PC-9 (cell line): ENCODE data around the gene GORASP1. TPM values are rescaled to one million over a fixed set of nuclear protein-coding genes. Genes with fewer than 3 reads are reported as not detected.

Source experiments
- BruUV-seq: library from RNA; stranded (reverse); fragments of 400-500 nt; replicated peaks from 2 replicates; lab custom pipeline; 2021; lab: Mats Ljungman, UMichigan
- CTCF ChIA-PET: fragments of 300-600 bp; sonication (Branson Sonifier 250); formaldehyde crosslinking; loops from one replicate; lab custom pipeline; 2022; ENCODE audit warnings: antibody characterized with exemption; lab: Charles Lee
- POLR2A ChIA-PET: fragments of 300-600 bp; sonication (Branson Sonifier 250); formaldehyde crosslinking; loops from one replicate; lab custom pipeline; 2022; ENCODE audit warnings: antibody characterized with exemption; ENCODE audit not compliant: unreplicated experiment; lab: Charles Lee
- DNase-seq, 2 experiments: peaks; one replicate each; pipeline versions ENCODE4 v3.0.0 to v3.0.0-alpha.2; 2015 to 2022; ENCODE audit warnings: mixed read lengths in 1 of 2
- H2AFZ ChIP-seq: fragments of 200-600 bp; sonication (generic); 2 replicates; pipeline ENCODE4 v1.8.1; 2017; ENCODE audit warnings: antibody characterized with exemption
- H3F3A ChIP-seq: fragments of 200-600 bp; sonication (generic); 2 replicates; pipeline ENCODE4 v1.8.1; 2017; ENCODE audit warnings: antibody characterized with exemption, mild to moderate bottlenecking, low read depth; ENCODE audit not compliant: insufficient read depth
- H3K27ac ChIP-seq: fragments of 200-600 bp; sonication (generic); 2 replicates; pipeline ENCODE4 v1.6.1; 2016; ENCODE audit warnings: mixed run types
- H3K27me3 ChIP-seq: fragments of 200-600 bp; sonication (generic); 2 replicates; pipeline ENCODE4 v1.6.1; 2016; ENCODE audit warnings: low read depth, mixed run types; ENCODE audit not compliant: insufficient read depth
- H3K36me3 ChIP-seq: fragments of 200-600 bp; sonication (generic); 2 replicates; pipeline ENCODE4 v1.6.1; 2016; ENCODE audit warnings: low read depth, mixed run types
- H3K4me1 ChIP-seq: fragments of 200-600 bp; sonication (generic); replicated peaks from 2 replicates; pipeline ENCODE4 v1.6.1; 2016; ENCODE audit warnings: mixed run types; ENCODE audit not compliant: insufficient read depth
- H3K4me2 ChIP-seq: fragments of 200-600 bp; sonication (generic); 2 replicates; pipeline ENCODE4 v1.6.1; 2017; ENCODE audit warnings: mixed run types
- H3K4me3 ChIP-seq: fragments of 200-600 bp; sonication (generic); 2 replicates; pipeline ENCODE4 v1.6.1; 2016; ENCODE audit warnings: mixed run types
- H3K79me2 ChIP-seq: fragments of 200-600 bp; sonication (generic); 2 replicates; pipeline ENCODE4 v1.6.1; 2017; ENCODE audit warnings: low read depth, mixed run types
- H3K9me2 ChIP-seq: fragments of 200-600 bp; sonication (generic); 2 replicates; pipeline ENCODE4 v1.8.1; 2017; ENCODE audit warnings: mild to moderate bottlenecking; ENCODE audit not compliant: insufficient read depth
- H3K9me3 ChIP-seq: fragments of 200-600 bp; sonication (generic); 2 replicates; pipeline ENCODE4 v1.8.1; 2016; ENCODE audit warnings: low read depth; ENCODE audit not compliant: insufficient read depth
- H4K20me1 ChIP-seq: fragments of 200-600 bp; sonication (generic); 2 replicates; pipeline ENCODE4 v1.8.1; 2017; ENCODE audit not compliant: insufficient read depth
- EZH2 ChIP-seq: fragments of 200-600 bp; sonication (generic); IDR thresholded peaks from 2 replicates; pipeline ENCODE4 v1.8.0; 2017; ENCODE audit warnings: antibody characterized with exemption, low read depth
- intact Hi-C: fragments of 100-400 bp; cut with micrococcal nuclease; formaldehyde crosslinking; loops from one replicate; pipeline ENCODE4 v1.10.0; 2022; ENCODE audit not compliant: unreplicated experiment
- total RNA-seq: library from RNA; stranded (reverse); gene quantifications from 2 replicates; pipeline ENCODE4 v1.2.3, GENCODE V29; 2021
- TF ChIP-seq, protein P1 (sequence below): fragments of 200-600 bp; sonication (generic); conservative IDR thresholded peaks from 2 replicates; pipeline ENCODE4 v1.6.1; 2017; ENCODE audit warnings: mixed run types, antibody characterized with exemption, mild to moderate bottlenecking, moderate library complexity

Gene GORASP1
- total RNA-seq, 1 experiment from 2014 or later = 43.4 TPM

DNA sequence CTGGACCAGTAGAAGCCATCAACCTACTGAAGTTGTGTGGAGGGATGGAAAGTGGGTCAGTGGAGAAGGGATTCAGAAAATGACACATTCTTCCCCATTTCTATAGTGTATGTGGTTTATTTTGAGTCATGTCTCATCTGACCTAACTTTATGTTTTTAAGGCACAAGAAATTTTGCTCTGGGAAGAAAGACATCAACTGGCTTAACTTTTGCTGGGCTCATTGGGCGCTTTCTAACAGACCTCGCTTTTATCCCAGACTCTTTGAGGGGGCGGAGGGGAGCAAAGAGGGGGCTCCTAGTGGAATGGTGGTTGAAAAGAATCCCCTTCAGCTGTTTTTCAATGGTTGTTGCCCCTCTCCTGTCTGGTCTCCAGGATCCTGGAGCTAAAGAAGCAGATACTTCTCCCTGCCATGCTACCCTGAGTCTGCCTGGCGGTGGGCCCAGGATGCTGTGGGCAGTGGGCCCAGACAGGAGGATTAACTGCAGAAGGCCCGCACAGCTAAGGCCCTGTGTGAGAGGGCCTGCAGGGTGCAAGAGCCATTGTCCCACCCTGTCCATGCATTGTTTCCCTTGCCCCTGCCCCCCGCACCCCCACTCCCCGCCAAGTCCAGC is 31.5 kb upstream of the GORASP1 start:
- TF ChIP-seq, protein P1, sequence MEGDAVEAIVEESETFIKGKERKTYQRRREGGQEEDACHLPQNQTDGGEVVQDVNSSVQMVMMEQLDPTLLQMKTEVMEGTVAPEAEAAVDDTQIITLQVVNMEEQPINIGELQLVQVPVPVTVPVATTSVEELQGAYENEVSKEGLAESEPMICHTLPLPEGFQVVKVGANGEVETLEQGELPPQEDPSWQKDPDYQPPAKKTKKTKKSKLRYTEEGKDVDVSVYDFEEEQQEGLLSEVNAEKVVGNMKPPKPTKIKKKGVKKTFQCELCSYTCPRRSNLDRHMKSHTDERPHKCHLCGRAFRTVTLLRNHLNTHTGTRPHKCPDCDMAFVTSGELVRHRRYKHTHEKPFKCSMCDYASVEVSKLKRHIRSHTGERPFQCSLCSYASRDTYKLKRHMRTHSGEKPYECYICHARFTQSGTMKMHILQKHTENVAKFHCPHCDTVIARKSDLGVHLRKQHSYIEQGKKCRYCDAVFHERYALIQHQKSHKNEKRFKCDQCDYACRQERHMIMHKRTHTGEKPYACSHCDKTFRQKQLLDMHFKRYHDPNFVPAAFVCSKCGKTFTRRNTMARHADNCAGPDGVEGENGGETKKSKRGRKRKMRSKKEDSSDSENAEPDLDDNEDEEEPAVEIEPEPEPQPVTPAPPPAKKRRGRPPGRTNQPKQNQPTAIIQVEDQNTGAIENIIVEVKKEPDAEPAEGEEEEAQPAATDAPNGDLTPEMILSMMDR = no peak
- TF ChIP-seq EZH2 = no peak
- Histone ChIP-seq H3K4me3 (no peak overlapping the region), H3K27ac (no peak overlapping the region), H3F3A (peaks cover 32% of the 10 kb centered on the region), H3K36me3 (no peaks in the 10 kb centered on the region), H4K20me1 (no peaks in the 10 kb centered on the region), H3K4me1 (peaks cover 44% of the 10 kb centered on the region), H3K9me3 (no peaks in the 10 kb centered on the region), H3K4me2 (no peak overlapping the region), H3K27me3 (no peaks in the 10 kb centered on the region), H2AFZ (no peak overlapping the region), H3K9me2 (no peaks in the 10 kb centered on the region), H3K79me2 (0 out of 2 replicates have a peak, but pooled peaks cover 5% of the 10 kb centered on the region)
- no TSS peak for BruUV-seq
- ChIA-PET POLR2A (no interaction called here), CTCF (no interaction called here)
- no peak for DNase-seq
- intact Hi-C loops = no loop called here

DNA sequence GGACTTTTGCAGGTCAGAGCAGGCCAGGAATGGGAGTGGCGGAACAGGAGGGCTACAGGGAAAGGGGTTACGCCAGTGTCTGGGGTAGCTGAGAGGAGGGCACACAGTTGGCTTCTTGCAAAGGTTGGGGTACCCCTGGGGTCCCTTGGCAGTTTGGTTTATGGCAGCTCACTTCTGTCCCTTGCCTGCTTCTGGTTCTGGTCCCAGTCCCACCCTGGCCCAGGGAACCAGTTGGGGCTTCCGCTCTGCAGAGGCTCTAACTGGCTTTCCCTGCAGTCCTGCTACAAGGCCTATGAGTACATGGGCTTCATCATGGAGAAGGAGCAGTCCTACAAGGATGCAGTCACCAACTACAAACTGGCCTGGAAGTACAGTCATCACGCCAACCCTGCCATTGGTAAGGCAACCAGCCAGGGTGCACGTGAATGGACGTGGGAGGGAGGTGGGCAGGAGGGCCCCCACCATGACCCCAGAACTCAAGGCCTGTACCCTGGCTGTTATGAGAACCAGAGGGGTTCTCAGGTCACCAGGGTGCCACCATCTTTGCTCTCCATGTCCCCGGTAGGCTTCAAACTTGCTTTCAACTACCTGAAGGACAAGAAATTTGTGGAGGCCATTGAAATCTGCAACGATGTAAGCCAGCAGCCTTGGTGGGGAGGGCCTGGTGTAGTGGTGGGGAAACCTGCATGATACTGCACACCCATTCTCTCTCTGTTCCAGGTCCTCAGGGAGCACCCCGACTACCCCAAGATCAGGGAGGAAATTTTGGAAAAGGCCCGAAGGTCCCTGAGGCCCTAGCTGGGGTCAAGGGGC is 30.8 kb upstream of the GORASP1 start:
- Histone ChIP-seq H3K9me3 (no peaks in the 10 kb centered on the region), H3K4me3 (no peak overlapping the region), H3F3A (peaks cover 34% of the 10 kb centered on the region), H3K4me2 (no peak overlapping the region), H3K79me2 (0 out of 2 replicates have a peak, but pooled peaks cover 4% of the 10 kb centered on the region), H3K27me3 (no peaks in the 10 kb centered on the region), H2AFZ (no peak overlapping the region), H3K4me1 (peaks cover 44% of the 10 kb centered on the region), H3K27ac (no peak overlapping the region), H4K20me1 (no peaks in the 10 kb centered on the region), H3K36me3 (no peaks in the 10 kb centered on the region), H3K9me2 (no peaks in the 10 kb centered on the region)
- no peak for TF ChIP-seq EZH2
- TF ChIP-seq, protein P1 = no peak
- intact Hi-C loops = no loop called here
- DNase-seq = no peak
- ChIA-PET CTCF (no interaction called here), POLR2A (no interaction called here)
- no TSS peak for BruUV-seq

DNA sequence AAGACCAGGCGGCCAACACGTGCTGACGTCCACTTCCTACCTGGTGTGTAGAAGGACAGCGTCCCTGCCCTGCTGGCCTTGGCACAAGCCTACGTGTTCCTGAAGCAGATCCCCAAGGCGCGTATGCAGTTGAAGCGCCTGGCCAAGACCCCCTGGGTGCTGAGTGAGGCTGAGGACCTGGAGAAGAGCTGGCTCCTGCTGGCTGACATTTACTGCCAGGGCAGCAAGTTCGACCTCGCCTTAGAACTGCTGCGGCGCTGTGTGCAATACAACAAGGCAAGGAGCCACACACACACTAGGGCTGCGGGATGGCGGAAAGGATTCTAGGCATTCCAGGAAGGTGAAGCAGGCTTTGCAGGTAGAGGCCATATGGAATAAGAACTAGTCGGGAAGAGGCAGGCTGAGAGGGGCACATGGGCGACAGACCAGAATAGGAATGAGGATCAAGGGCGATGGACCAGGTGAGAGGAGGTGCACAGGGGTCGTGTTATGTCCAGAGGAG is 30.1 kb upstream of the GORASP1 start:
- Histone ChIP-seq H3K4me3 (no peak overlapping the region), H3K36me3 (no peaks in the 10 kb centered on the region), H3K9me3 (no peaks in the 10 kb centered on the region), H3K4me2 (no peak overlapping the region), H3K4me1 (peaks cover 44% of the 10 kb centered on the region), H2AFZ (no peak overlapping the region), H3K79me2 (no peaks in the 10 kb centered on the region), H4K20me1 (no peaks in the 10 kb centered on the region), H3F3A (peaks cover 34% of the 10 kb centered on the region), H3K27ac (no peak overlapping the region), H3K27me3 (no peaks in the 10 kb centered on the region), H3K9me2 (no peaks in the 10 kb centered on the region)
- no peak for DNase-seq
- intact Hi-C loops = no loop called here
- TF ChIP-seq, protein P1 = no peak
- TF ChIP-seq EZH2 = no peak
- ChIA-PET POLR2A (no interaction called here), CTCF (no interaction called here)
- no TSS peak for BruUV-seq
